Measurements from ENCODE around the gene CLVS2. TPM values are rescaled to one million over a fixed set of nuclear protein-coding genes. Genes with fewer than 3 reads are reported as not detected.

CLVS2 gene
- total RNA-seq, 1 experiment from 2014 or later: under 0.01 TPM

DNA sequence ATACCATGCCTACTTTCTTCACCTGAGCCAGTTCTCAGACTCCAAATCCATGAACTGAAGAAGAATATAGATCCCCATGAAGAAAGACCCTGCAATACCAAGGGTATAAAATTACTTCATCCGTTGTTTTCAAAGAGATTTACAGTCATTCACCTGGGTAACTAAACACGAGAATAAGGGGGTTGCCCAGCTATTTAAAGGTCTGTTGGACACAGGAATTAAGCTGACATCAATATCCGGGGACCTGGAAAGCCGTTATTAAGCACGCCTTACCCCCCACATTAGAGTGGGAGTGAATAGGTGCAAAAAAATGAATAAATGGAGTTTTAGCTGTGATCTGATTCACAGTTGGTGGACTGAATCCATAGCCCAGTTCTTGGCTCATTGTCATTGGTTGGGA lies 28.9 kb downstream of the CLVS2 start:
- no peak for DNase-seq (ENCODE audit: low read depth)

DNA sequence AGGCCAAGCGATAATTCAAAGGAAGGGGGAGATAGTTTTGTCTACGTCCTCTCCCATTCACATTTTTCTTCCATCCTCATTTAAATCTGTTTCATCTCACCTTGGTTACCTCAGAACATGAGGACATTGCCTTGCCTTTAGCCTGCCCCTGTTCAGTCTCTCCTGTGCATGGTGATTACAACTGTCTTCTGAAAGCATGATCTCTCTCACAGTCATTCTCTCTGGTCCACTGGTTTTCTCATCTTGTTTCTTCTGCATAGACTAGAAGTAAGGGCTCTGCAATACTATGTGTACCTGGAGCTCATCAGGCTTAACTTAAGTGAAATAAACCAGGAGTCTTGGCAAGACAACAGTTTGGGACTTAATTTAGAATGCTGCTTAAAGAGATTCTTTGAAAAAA lies 31.4 kb downstream of the CLVS2 start:
- DNase-seq (ENCODE audit: low read depth): no peak

DNA sequence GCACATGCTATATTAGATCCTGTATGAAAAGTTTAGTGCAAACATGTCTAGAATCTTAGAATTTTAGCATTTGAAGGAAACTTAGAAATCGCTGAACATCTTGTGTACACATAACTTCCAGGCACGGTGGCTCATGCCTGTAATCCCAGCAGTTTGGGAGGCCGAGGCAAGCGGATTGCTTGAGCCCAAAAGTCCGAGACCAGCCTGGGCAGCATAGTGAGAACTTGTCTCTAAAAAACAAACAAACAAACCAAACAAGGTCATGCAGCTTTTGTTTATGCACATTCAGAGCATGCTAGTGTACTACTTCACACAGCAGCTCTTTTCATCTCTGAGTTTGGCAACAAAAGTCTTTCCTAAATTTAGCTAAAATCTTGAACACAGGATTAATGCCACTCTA lies 32.2 kb downstream of the CLVS2 start:
- DNase-seq (ENCODE audit: low read depth): no peak

DNA sequence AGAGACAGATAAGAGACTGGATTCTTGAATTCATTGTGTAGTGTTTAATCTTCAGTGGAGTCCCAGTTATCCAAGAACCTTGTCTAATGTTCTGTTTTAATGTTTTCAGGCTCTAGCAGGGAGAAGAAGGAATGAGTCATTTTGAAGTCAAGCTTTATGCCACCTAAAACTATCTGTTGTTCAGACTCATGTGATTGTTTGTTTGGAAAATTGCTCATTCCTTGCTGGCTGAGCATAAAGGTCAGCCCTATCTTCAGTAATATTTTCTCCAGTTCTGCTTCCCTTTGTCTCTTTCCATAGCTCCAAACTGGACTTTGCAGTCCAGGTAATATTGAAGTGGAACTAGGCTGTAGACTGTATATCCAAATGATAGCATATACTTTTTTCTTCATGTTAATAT lies 34.2 kb downstream of the CLVS2 start:
- DNase-seq (ENCODE audit: low read depth): no peak

- DNase-seq (ENCODE audit: low read depth): no peak
Observed at GRCh38 chr6:123036648-123037047, 40.6 kb downstream of the CLVS2 start.

DNA sequence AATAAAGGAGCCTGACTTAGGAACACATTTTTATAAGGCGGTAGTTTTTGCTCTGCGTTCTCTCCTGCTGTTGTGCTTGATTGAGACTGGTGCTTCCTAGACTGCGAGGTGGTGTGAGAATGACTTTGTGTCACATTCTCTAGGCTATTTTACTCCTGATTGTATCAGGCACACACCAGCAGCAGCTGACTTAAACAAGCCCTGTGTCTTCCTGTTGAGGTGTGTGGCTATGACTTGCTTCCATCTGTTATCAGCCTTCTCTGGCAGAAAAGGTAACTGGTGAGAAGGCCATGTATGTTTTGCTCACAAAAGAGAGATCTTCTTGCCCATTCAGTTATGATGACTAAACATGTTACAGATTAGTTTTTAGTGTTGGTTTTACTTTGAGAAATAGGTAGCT lies 43.4 kb downstream of the CLVS2 start:
- no peak for DNase-seq (ENCODE audit: low read depth)

- no peak for DNase-seq (ENCODE audit: low read depth)
Observed at GRCh38 chr6:123042401-123042800, 46.4 kb downstream of the CLVS2 start.

GRCh38 chr6:123044341-123044860 lies 48.4 kb downstream of the CLVS2 start:
- DNase-seq (ENCODE audit: low read depth): no peak

DNA sequence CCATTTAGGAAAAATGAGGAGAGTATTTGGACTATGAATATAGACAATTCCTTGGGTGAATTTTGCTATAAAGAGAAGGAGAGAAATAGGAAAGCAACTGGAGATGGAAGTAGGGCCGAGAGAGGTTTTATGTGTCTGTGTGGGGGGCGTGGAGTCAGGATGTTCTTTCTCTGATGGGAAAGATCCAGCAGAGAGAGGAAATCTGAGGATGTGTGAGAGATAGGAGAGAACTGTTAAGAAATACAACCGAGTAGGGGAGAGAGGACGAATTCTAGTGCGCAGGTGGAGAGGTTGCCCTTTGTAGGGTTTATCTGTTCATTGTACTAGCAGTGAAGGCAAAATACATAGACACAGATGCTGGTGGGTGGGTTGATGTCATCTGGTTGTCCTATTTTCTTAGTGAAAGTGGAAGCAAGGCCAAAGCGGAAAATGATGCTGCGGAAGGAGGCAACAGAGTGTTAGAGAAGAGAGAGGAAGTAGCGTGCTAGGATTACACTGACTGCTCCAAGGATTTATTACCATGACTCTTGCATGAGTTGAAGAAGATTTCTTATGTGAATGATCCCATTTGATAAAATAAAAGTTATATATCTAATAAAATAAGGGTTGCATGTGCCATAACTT lies 57.7 kb downstream of the CLVS2 start:
- DNase-seq (ENCODE audit: low read depth): no peak

DNA sequence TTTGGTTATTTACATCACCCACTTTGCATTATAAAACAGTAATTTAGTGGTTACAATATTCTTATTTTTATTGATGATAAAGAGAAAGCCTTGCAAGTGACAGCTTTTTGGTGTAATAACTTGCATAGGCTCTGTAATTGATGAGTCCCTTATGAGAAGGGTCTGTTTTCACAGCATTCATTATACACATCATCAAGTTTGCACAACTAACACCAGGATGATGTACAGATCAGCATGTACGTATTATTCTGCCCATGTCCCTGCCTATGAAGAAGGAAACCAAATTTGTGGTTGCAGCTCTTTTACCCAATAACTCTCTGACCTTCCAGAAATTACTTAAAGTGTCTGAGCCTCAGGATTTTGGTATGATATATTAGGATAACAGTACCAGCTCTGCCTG lies 59.2 kb downstream of the CLVS2 start:
- DNase-seq (ENCODE audit: low read depth): no peak

DNA sequence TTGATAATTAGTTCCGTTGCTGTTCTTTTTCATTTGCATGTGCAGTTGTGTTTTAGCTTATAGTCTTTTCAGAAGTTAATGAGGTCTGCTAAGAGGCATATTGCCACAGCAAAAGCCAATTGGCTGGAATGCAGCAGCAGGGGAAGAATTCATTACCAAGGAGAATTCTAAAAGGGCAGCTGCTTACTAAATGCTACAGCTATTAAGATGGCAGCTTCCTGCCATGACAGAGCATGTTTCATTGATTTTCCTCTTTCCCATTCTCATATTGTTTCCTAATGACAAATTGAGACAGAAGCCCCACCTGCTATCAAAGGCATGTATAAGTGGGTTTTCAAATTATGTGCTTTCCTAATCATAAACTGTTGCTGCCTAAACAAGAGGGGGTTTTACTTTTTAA lies 66.6 kb downstream of the CLVS2 start:
- DNase-seq (ENCODE audit: low read depth): no peak

DNA sequence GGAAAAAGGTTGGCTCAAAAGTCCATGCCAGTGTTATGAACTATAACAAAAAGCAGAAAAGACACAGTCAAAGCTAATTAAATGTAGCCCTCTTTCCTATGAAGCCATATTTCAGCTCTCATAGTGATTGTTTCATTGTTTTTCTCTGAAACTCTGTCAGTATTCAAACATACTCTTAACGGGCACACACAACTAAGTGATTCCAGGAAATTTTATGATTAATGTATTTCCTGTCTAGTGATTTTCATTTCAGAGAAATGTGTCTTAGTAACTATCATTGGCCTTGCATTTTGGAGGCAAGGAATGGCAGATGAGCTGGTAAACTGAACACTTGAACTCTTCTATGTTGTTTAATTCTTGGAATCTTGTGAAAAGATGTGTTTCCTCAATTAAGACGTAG lies 68.0 kb downstream of the CLVS2 start:
- DNase-seq (ENCODE audit: low read depth): no peak

DNA sequence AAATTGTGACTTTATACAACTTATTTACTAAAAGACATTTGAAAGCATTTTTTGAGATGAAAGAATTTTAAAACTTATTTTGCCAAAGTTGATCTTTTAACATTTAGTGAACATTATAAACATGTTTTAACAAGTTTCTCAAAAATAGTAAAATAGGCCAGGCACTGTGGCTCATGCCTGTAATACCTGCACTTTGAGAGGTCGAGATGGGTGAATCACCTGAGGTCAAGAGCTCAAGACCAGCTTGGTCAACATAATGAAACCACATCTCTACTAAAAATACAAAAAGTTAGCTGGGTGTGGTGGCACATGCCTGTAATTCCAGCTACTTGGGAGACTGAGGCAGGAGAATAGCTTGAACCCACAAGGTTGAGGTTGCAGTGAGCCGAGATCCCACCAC lies 78.6 kb downstream of the CLVS2 start:
- no peak for DNase-seq (ENCODE audit: low read depth)

GRCh38 chr6:123085403-123085802 lies 89.4 kb downstream of the CLVS2 start:
- DNase-seq (ENCODE audit: low read depth): no peak

DNA sequence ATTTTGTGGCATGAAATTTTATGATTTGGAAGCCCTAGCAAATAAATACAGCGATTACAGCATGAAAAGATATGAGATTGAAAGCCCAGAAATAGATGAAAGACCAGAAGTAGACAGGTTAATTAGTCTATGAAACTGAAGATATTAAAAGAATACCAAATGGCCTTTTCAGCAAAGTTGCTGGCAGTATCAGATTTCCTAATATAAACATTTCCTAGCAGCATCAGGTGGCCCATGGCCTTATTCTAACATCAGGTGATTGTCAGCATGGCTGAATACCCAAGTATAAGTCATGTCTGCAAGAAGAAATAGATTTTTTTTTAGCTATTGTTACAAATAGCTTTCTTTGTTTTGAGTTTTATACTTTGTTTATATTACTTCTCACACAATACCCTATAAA lies 93.2 kb downstream of the CLVS2 start:
- no peak for DNase-seq (ENCODE audit: low read depth)

GRCh38 chr6:123091091-123091895 lies 95.3 kb downstream of the CLVS2 start:
- no peak for DNase-seq (ENCODE audit: low read depth)

GRCh38 chr6:123091896-123092271 lies 95.8 kb downstream of the CLVS2 start:
- DNase-seq (ENCODE audit: low read depth): no peak

- no peak for DNase-seq (ENCODE audit: low read depth)
Observed at GRCh38 chr6:123094795-123095194, 98.8 kb downstream of the CLVS2 start.

GRCh38 chr6:123105561-123105960 lies 109.5 kb downstream of the CLVS2 start:
- DNase-seq (ENCODE audit: low read depth): no peak

GRCh38 chr6:123116370-123116769 lies 120.3 kb downstream of the CLVS2 start:
- DNase-seq (ENCODE audit: low read depth): no peak

- no peak for DNase-seq (ENCODE audit: low read depth)
Observed at GRCh38 chr6:123117145-123117908, 121.3 kb downstream of the CLVS2 start.

- DNase-seq (ENCODE audit: low read depth): no peak
Observed at GRCh38 chr6:123118811-123119210, 122.8 kb downstream of the CLVS2 start.
